ENCODE results near the gene SSU72. TPM values are rescaled to one million over a fixed set of nuclear protein-coding genes. Genes with fewer than 3 reads are reported as not detected.

SSU72 gene
- total and polyA plus RNA-seq, 2 donors (not counting 3 experiments of a cell fraction or from before 2014, with no cell fraction given), result 85.9 to 129 TPM

DNA sequence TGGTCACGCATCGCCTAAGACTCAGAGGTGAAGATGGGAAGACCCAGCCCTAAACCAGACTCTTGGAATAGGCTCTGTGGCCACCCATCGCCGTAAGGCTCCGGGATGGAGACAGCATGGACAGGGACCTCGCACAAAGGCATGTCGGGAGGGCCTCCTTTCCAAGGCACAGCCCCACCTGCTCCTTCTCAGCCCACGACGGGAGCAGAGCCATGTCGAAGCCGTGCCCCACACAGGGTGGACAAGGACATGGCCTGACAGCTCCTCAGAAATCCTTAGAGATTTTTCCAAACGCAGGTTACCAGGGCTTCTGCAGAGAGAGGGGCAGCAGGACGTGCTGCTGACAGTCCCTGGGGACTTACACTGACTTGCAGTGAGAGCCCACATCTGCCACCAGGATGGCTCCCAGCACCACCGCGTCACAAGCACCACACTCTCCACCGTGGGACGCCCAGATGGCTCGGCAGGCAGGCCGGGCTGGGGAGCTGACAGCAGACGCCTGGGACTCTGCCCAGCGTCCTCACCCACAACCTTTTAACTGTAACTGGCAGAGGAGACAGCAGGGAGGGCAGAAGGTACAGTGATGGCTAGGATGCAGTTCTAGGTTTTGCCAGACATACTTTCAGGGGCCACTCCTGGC lies 12.0 kb downstream of the SSU72 start:
- BruUV-seq (replicated peaks), result no TSS peak
- Histone ChIP-seq H2AFZ (ENCODE audit: low read depth, low read length) (no peak overlapping the region), H3K4me3 (replicated peaks in 1 of 3; ENCODE audit: insufficient read depth in 1 of 3, low read depth in 1 of 3, low read length in 3 of 3) (no peak overlapping the region), H4K20me1 (replicated peaks; ENCODE audit: control insufficient read depth, extremely low read depth, insufficient read depth, low read length) (no peaks in the 10 kb centered on the region), H3K9me1 (replicated peaks; ENCODE audit: control insufficient read depth, extremely low read depth, insufficient read depth, low read length) (no peaks in the 10 kb centered on the region), H3K36me3 (ENCODE audit: control insufficient read depth in 2 of 2, extremely low read depth in 1 of 2, insufficient read depth in 2 of 2, low read length in 2 of 2) (peaks cover 16 to 30% of the 10 kb centered on the region in 2 experiments), H3K27me3 (ENCODE audit: control insufficient read depth in 2 of 2, insufficient read depth in 2 of 2, low read length in 2 of 2) (no peaks in the 10 kb centered on the region), H3K9me3 (replicated peaks; ENCODE audit: control insufficient read depth, insufficient read depth, low read length) (no peaks in the 10 kb centered on the region), H3K27ac (ENCODE audit: insufficient read depth, low read depth, low read length) (no peak overlapping the region), H3K4me2 (ENCODE audit: insufficient read depth, low read length) (no peak overlapping the region), H3K79me2 (ENCODE audit: control insufficient read depth, insufficient read depth, low read length) (peaks cover 53% of the 10 kb centered on the region), H3K4me1 (ENCODE audit: control insufficient read depth, extremely low read depth, insufficient read depth, low read length) (peaks cover 7% of the 10 kb centered on the region), H3K9ac (replicated peaks; ENCODE audit: extremely low read depth, insufficient read depth, low read length) (no peak overlapping the region)
- POLR2A ChIA-PET, result no interaction called here
- TF ChIP-seq, protein P1, sequence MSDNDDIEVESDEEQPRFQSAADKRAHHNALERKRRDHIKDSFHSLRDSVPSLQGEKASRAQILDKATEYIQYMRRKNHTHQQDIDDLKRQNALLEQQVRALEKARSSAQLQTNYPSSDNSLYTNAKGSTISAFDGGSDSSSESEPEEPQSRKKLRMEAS (IDR thresholded peaks at IDR 0.05; ENCODE audit: insufficient read depth, insufficient read length), result no peak
- TF ChIP-seq, protein P2, sequence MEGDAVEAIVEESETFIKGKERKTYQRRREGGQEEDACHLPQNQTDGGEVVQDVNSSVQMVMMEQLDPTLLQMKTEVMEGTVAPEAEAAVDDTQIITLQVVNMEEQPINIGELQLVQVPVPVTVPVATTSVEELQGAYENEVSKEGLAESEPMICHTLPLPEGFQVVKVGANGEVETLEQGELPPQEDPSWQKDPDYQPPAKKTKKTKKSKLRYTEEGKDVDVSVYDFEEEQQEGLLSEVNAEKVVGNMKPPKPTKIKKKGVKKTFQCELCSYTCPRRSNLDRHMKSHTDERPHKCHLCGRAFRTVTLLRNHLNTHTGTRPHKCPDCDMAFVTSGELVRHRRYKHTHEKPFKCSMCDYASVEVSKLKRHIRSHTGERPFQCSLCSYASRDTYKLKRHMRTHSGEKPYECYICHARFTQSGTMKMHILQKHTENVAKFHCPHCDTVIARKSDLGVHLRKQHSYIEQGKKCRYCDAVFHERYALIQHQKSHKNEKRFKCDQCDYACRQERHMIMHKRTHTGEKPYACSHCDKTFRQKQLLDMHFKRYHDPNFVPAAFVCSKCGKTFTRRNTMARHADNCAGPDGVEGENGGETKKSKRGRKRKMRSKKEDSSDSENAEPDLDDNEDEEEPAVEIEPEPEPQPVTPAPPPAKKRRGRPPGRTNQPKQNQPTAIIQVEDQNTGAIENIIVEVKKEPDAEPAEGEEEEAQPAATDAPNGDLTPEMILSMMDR (IDR thresholded peaks at IDR 0.05; ENCODE audit: extremely low read depth in 1 of 2, insufficient read depth in 1 of 2, low read depth in 1 of 2, low read length in 2 of 2), result no peak
- TF ChIP-seq FOS (IDR thresholded peaks at IDR 0.05; ENCODE audit: borderline replicate concordance, insufficient read depth, low read length) (no peak), POLR2AphosphoS5 (IDR thresholded peaks at IDR 0.05; ENCODE audit: insufficient read depth, low read depth, low read length) (no peak), EZH2 (IDR thresholded peaks at IDR 0.05; ENCODE audit: borderline replicate concordance, low read depth, low read length, severe bottlenecking) (no peak), POLR2A (IDR thresholded peaks at IDR 0.05; ENCODE audit: low read depth, low read length) (no peak), GATA2 (IDR thresholded peaks at IDR 0.05; ENCODE audit: insufficient read depth, insufficient read length, low read depth, low read length) (no peak), MYC (IDR thresholded peaks at IDR 0.05; ENCODE audit: low read depth, low read length) (no peak), JUN (IDR thresholded peaks at IDR 0.05; ENCODE audit: borderline replicate concordance, insufficient read depth, insufficient read length, low read depth) (no peak)
- no peak for FAIRE-seq
- intact Hi-C loops (cut with micrococcal nuclease), result no loop called here
- CTCF ChIA-PET, result interaction anchor here (1.2 to 1.4 kb wide), 2 partner anchors 9 kb away, joined by 3 read pairs; no protein-coding TSS in a partner anchor
- DNase-seq (ENCODE audit: low read depth, low spot score), result no peak
- dilution Hi-C loops (cut with MboI; ENCODE audit: extremely low pct_ligation_motif_present, low sequenced_read_pairs), result no loop called here
